Measurements from ENCODE around the gene YIF1B. TPM values are rescaled to one million over a fixed set of nuclear protein-coding genes. Genes with fewer than 3 reads are reported as not detected.
"Not testable (repeated sequence)": the region's sequence is repeated elsewhere in the genome, so short reads cannot be mapped to it uniquely, and the experiment has no call there.

YIF1B gene, protein sequence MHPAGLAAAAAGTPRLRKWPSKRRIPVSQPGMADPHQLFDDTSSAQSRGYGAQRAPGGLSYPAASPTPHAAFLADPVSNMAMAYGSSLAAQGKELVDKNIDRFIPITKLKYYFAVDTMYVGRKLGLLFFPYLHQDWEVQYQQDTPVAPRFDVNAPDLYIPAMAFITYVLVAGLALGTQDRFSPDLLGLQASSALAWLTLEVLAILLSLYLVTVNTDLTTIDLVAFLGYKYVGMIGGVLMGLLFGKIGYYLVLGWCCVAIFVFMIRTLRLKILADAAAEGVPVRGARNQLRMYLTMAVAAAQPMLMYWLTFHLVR
- total RNA-seq: 30.6 and 31.6 TPM in 2 replicates
- total RNA-seq (2013): 21.9 TPM
- 39.5 and 58.3 TPM in 2 replicates for polyA plus RNA-seq
- polyA minus RNA-seq: 33.1 and 41.6 TPM in 2 replicates

DNA sequence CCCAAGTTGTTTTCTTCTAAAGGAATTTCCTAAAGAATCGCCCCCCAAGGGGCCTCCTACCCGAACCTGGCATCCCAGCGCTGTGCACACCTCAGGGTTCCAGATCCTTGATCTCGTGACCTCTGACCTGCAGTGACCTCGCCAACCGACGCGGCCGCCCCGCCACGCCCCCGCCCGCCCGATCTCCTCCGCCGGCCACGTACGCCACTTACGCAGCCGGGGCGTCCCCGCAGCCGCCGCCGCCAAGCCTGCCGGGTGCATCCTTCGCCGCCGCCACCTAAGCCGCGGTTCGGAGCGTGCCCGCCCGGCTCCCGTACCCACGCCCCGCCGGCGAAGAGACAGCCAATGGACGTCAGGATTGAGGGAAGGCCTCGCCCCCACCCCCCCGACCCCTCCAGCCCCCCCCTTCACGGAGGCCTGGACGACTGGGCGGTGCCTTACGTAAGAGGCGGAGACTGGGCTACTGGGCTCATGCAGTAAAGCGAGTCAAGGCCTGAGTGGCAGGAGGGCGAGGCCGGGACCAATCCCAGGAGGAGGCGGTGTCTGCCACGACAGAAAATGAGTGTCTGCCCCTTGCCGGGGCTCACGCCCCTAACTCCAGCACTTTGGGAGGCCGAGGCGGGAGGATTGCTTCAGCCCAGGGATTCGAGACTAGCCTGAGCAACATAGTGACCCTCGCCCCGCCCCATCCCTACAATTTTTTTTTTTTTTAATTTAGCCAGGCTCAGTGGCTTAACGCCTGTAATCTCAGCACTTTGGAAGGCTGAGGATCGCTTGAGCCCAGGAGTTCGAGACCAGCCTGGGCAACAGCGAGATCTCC, at the start of gene YIF1B:
TSS of gene YIF1B (minus strand) at position 291 of the 820 bp plus-strand sequence. CDS start at position 261, 30 bp downstream.
- Mint-ChIP-seq H3K9me3 (ENCODE audit: insufficient read depth) (no peaks in the 10 kb centered on the region), H3K27ac (peak within 1 kb of the TSS; percentile 96), H3K4me3 (peak within 1 kb of the TSS; percentile 96), H3K27me3 (no peaks in the 10 kb centered on the region), H3K4me1 (peaks cover 47% of the 10 kb centered on the region)
- intact Hi-C loops (cut with micrococcal nuclease): loop anchor here (1.0 to 5.0 kb wide), 6 partner anchors 19 to 409 kb away; partner anchors contain the start of genes CATSPERG, PSMD8, SIPA1L3 and SPINT2
- WGBS (ENCODE audit: insufficient coverage): under 1% methylated on average over 55 of the region's 64 CpGs
- ChIA-PET CTCF (no interaction called here), POLR2A (interaction anchor here (0.7 to 0.8 kb wide), 2 partner anchors 47 to 59 kb away, joined by 3 to 8 read pairs; partner anchors contain the start of gene PSMD8)
- ATAC-seq (ENCODE audit: low read depth) (peak; percentile 91), DNase-seq (peak; percentile 96)
- Histone ChIP-seq H3K79me2 (ENCODE audit: control insufficient read depth, insufficient read depth, low read length) (no peaks in the 10 kb centered on the region), H3K27me3 (replicated peaks in 1 of 4; ENCODE audit: control extremely low read depth in 1 of 4, control insufficient read depth in 3 of 4, insufficient read depth in 4 of 4, low read length in 3 of 4) (peaks cover 0 to 2% (median 0%) of the 10 kb centered on the region in 4 experiments), H3K4me1 (ENCODE audit: control insufficient read depth in 2 of 2, insufficient read depth in 2 of 2, low read length in 2 of 2) (peaks cover 29 to 47% of the 10 kb centered on the region in 2 donors), H2AFZ (ENCODE audit: insufficient read depth, low read depth, low read length, poor library complexity, severe bottlenecking) (peak within 1 kb of the TSS; percentile 84), H4K20me1 (ENCODE audit: control insufficient read depth, insufficient read depth, low read length, poor library complexity, severe bottlenecking) (no peaks in the 10 kb centered on the region), H3K4me2 (replicated peaks; ENCODE audit: low read depth, low read length, poor library complexity, severe bottlenecking) (peak within 1 kb of the TSS; percentile 97), H3K9ac (ENCODE audit: low read length) (peak within 1 kb of the TSS; percentile 82), H3K27ac (ENCODE audit: low read length in 2 of 2) (peak within 1 kb of the TSS; percentile 85 to 91), H3K4me3 (ENCODE audit: control extremely low read depth in 1 of 5, extremely low read depth in 1 of 5, insufficient read depth in 1 of 5, low read depth in 2 of 5, low read length in 4 of 5) (peak within 1 kb of the TSS; percentile 62 to 90 (median 70)), H3K9me3 (ENCODE audit: control extremely low read depth in 1 of 3, control insufficient read depth in 2 of 3, insufficient read depth in 1 of 3, low read length in 2 of 3) (no peaks in the 10 kb centered on the region), H3K36me3 (replicated peaks in 1 of 2; ENCODE audit: control extremely low read depth in 1 of 2, control insufficient read depth in 1 of 2, extremely low read depth in 1 of 2, insufficient read depth in 2 of 2, low read length in 1 of 2) (no peaks in the 10 kb centered on the region)
- no peak for TF ChIP-seq EZH2 (IDR thresholded peaks at IDR 0.05; ENCODE audit: borderline replicate concordance, insufficient read depth, low read depth, low read length, poor library complexity, severe bottlenecking)

DNA sequence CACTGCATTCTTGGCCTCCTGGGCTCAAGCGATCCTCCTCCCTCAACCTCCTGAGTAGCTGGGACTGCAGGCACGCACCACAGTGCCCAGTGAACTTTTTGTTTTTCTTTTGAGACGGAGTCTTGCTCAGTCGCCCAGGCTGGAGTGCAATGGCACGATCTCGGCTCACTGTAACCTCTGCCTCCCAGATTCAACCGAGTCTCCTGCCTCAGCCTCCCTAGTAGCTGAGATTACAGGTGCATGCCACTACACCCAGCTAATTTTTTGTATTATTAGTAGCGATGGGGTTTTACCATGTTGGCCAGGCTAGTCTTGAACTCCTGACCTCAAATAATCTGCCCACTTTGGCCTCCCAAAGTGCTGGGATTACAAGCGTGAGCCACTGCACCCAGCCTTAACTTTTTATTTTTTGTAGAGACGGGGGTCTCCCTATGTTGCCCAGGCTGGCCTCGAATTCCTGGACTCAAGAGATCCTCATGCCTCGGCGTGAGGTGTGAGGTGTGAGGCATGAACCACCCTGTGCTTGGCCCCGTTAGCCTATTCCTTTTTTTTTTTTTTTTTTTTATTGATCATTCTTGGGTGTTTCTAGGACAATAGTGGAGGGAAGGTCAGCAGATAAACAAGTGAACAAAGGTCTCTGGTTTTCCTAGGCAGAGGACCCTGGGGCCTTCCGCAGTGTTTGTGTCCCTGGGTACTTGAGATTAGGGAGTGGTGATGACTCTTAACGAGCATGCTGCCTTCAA, 47.4 kb upstream of the YIF1B start:
- H3K36me3 ChIP-seq (replicated peaks in 1 of 2; ENCODE audit: control extremely low read depth in 1 of 2, control insufficient read depth in 1 of 2, extremely low read depth in 1 of 2, insufficient read depth in 2 of 2, low read length in 1 of 2); H3K27me3 Mint-ChIP-seq; H3K9me3 Mint-ChIP-seq (ENCODE audit: insufficient read depth); H3K9me3 ChIP-seq (ENCODE audit: control extremely low read depth in 1 of 3, control insufficient read depth in 2 of 3, insufficient read depth in 1 of 3, low read length in 2 of 3); H2AFZ ChIP-seq (ENCODE audit: insufficient read depth, low read depth, low read length, poor library complexity, severe bottlenecking); ATAC-seq (ENCODE audit: low read depth); H3K79me2 ChIP-seq (ENCODE audit: control insufficient read depth, insufficient read depth, low read length); H4K20me1 ChIP-seq (ENCODE audit: control insufficient read depth, insufficient read depth, low read length, poor library complexity, severe bottlenecking); DNase-seq; H3K27ac Mint-ChIP-seq; H3K27ac ChIP-seq (ENCODE audit: low read length in 2 of 2): not testable (repeated sequence)
- peaks cover 9 to 20% of the 10 kb centered on the region in 2 donors for H3K4me1 ChIP-seq (ENCODE audit: control insufficient read depth in 2 of 2, insufficient read depth in 2 of 2, low read length in 2 of 2)
- H3K4me3 ChIP-seq (ENCODE audit: control extremely low read depth in 1 of 5, extremely low read depth in 1 of 5, insufficient read depth in 1 of 5, low read depth in 2 of 5, low read length in 4 of 5): peak overlapping the region in 4 of 5 experiments; percentile 53 to 76 (median 65)
- CTCF ChIA-PET: interaction anchor here (1.4 kb wide), 1 partner anchor 11 kb away, joined by 5 read pairs; the partner anchor contains the start of gene PSMD8
- Mint-ChIP-seq H3K4me3 (peak overlapping the region; percentile 45), H3K4me1 (peaks cover 17% of the 10 kb centered on the region)
- POLR2A ChIA-PET: interaction anchor here (1.4 to 1.6 kb wide), 2 partner anchors 11 to 47 kb away, joined by 6 to 8 read pairs; partner anchors contain the start of gene PSMD8
- H3K4me2 ChIP-seq (replicated peaks; ENCODE audit: low read depth, low read length, poor library complexity, severe bottlenecking): peak overlapping the region; percentile 99
- peak overlapping the region; percentile 73 for H3K9ac ChIP-seq (ENCODE audit: low read length)
- intact Hi-C loops (cut with micrococcal nuclease): loop anchor here (1.0 kb wide), 1 partner anchor 27 kb away; no protein-coding TSS in a partner anchor
- peaks cover 0 to 37% (median 2%) of the 10 kb centered on the region in 4 experiments for H3K27me3 ChIP-seq (replicated peaks in 1 of 4; ENCODE audit: control extremely low read depth in 1 of 4, control insufficient read depth in 3 of 4, insufficient read depth in 4 of 4, low read length in 3 of 4)
- WGBS (ENCODE audit: insufficient coverage): 50% methylated on average over 1 of the region's 16 CpGs

Data from B cell (primary cell).